SJSA1 (cell line): ENCODE measurements around the gene GP9. TPM values are rescaled to one million over a fixed set of nuclear protein-coding genes. Genes with fewer than 3 reads are reported as not detected.
"Not testable (repeated sequence)": the region's sequence is repeated elsewhere in the genome, so short reads cannot be mapped to it uniquely, and the experiment has no call there.

ENCODE experiments used
- DNase-seq, 2 experiments: peaks; one replicate each; pipeline ENCODE4 v3.0.0-alpha.2; 2015 to 2020; ENCODE audit warnings: low spot score in 2 of 2, low read depth in 1 of 2
- H3K27ac ChIP-seq: fragments of 250-450 bp; sonication (Bioruptor Pico); 2 replicates; pipeline ENCODE4 v1.5.1; 2020; ENCODE audit warnings: mild to moderate bottlenecking, moderate library complexity
- H3K27me3 ChIP-seq: fragments of 250-450 bp; sonication (Bioruptor Pico); replicated peaks from 2 replicates; pipeline ENCODE4 v1.5.1; 2020; ENCODE audit warnings: mild to moderate bottlenecking, moderate library complexity
- H3K36me3 ChIP-seq: fragments of 250-450 bp; sonication (Bioruptor Pico); 2 replicates; pipeline ENCODE4 v1.5.1; 2020; ENCODE audit warnings: mild to moderate bottlenecking
- H3K4me1 ChIP-seq: fragments of 250-450 bp; sonication (Bioruptor Pico); replicated peaks from 2 replicates; pipeline ENCODE4 v1.6.1; 2021; ENCODE audit warnings: mild to moderate bottlenecking
- H3K4me3 ChIP-seq: fragments of 250-450 bp; sonication (Bioruptor Pico); 2 replicates; pipeline ENCODE4 v1.5.1; 2020; ENCODE audit warnings: mild to moderate bottlenecking
- H3K9me3 ChIP-seq: fragments of 250-450 bp; sonication (Bioruptor Pico); replicated peaks from 2 replicates; pipeline ENCODE4 v1.5.1; 2020; ENCODE audit warnings: mild to moderate bottlenecking
- total RNA-seq: library from RNA; depleted of rRNA; stranded (reverse); fragments of >200 nt; shearing (Covaris generic); gene quantifications from 2 replicates; pipeline ENCODE4 v1.2.3, GENCODE V29; 2014

Gene GP9
- total RNA-seq, 1 experiment from 2014 or later: not detected

DNA sequence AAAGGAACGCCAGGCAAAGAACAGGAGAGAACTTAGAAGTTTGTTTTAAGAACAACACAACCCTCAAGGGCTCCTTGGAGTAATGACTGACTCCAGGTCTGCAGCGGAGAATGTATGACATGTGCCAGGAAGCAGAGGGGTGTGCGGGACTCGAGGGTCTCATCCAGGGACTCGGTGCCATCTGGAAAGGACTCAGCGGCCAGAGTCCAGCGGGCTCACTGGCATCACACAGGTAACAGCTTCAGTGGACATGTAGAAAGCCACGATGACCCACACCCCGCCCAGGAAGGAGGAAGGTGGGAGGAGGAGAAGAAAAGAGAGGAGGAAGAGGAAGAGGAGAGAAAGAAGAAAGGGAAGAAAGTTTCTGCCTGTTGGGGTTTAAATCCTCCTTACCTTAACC, 21.4 kb downstream of the GP9 start:
- H3K9me3 ChIP-seq: no peaks in the 10 kb centered on the region
- H3K4me1 ChIP-seq: peaks cover 4% of the 10 kb centered on the region; the same call in 1 of the 2 replicates
- no peaks in the 10 kb centered on the region for H3K36me3 ChIP-seq
- DNase-seq: no peak
- H3K27me3 ChIP-seq: no peaks in the 10 kb centered on the region
- no peak overlapping the region for H3K27ac ChIP-seq
- no peak overlapping the region for H3K4me3 ChIP-seq

DNA sequence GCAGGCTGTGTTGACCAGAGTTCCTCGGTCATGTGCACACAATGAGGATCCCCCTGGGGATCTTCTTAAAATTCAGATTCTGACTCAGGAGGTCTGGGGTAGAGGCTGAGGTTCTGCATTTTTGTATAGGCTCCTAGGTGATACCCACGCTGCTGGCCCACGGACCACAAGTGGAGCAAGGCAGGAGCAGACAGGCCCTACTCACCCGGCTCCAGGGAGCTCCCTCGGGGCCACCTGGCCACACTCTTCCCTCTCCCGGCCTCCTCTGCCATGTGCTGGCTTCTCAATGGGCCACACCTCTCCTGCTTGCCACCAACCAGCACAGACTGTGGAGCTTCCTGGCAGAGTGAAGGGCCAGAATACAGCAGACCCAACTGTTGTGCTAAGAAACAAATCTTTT, 23.9 kb downstream of the GP9 start:
- H3K36me3 ChIP-seq: no peaks in the 10 kb centered on the region
- no peak overlapping the region for H3K4me3 ChIP-seq
- H3K27ac ChIP-seq: no peak overlapping the region
- no peaks in the 10 kb centered on the region for H3K4me1 ChIP-seq
- no peaks in the 10 kb centered on the region for H3K27me3 ChIP-seq
- no peak for DNase-seq
- no peaks in the 10 kb centered on the region for H3K9me3 ChIP-seq

- Histone ChIP-seq H3K4me1 (no peaks in the 10 kb centered on the region), H3K36me3 (no peaks in the 10 kb centered on the region), H3K9me3 (no peaks in the 10 kb centered on the region), H3K4me3 (no peak overlapping the region), H3K27ac (no peak overlapping the region), H3K27me3 (no peaks in the 10 kb centered on the region)
- no peak for DNase-seq
Observed at GRCh38 chr3:129085165-129085715, 24.7 kb downstream of the GP9 start.

GRCh38 chr3:129085818-129086217, 25.2 kb downstream of the GP9 start:
- H3K36me3 ChIP-seq: no peaks in the 10 kb centered on the region
- H3K4me1 ChIP-seq: no peaks in the 10 kb centered on the region
- no peak overlapping the region for H3K27ac ChIP-seq
- DNase-seq: no peak
- no peaks in the 10 kb centered on the region for H3K9me3 ChIP-seq
- H3K27me3 ChIP-seq: no peaks in the 10 kb centered on the region
- H3K4me3 ChIP-seq: no peak overlapping the region

DNA sequence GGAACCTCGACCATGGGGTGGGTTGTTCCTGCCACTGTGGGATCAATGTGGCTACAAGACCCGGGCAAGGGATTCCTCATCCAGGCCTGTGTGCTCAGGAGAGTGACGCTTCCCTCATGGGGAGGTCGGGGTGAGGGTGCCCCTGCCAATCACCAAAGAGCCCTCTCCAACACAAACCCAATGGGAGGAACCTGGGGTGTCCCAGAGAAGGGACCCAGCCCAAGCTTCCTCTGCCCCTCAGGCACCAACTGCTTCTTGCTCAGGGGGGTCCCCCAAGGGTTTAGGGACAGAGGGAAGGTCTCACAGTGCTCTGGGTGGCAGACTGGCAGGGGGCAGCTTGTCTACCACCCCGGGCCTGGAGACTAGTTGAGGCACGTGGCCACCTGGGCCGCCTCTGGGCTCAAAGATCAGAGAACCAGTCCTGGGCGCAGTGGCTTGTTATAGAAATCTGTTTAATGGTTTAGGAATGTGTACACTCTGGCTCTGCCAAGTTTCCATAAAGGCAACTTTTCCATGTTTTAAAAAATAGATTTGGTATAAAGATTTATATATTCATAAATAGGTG, 26.6 kb downstream of the GP9 start:
- DNase-seq: no peak
- Histone ChIP-seq H3K9me3 (no peaks in the 10 kb centered on the region), H3K27ac (no peak overlapping the region), H3K4me1 (no peaks in the 10 kb centered on the region), H3K4me3 (no peak overlapping the region), H3K27me3 (no peaks in the 10 kb centered on the region), H3K36me3 (peaks cover 6% of the 10 kb centered on the region)

GRCh38 chr3:129087904-129088303, 27.3 kb downstream of the GP9 start:
- H3K4me3 ChIP-seq, DNase-seq, H3K4me1 ChIP-seq, H3K36me3 ChIP-seq, H3K27ac ChIP-seq, H3K27me3 ChIP-seq, H3K9me3 ChIP-seq: not testable (repeated sequence)

DNA sequence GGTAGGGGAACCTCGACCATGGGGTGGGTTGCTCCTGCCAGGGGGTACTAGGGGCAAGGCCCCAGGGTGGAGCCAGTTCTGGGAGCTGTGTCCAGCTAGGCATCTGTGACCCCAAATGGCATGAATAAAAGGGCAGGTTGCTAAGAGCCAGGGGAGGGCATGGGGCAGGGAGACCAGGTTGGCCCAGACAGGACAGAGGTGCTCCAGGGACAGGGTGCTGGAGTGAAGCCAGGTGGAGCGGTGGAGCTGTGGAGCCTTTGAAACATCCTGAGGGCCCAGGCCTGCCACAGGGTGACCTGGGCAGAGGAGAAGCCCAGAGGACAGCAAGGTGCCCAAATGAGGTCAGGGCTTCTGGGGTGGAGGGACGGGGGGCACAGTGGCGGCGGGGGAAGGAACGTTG, 27.7 kb downstream of the GP9 start:
- H3K4me1 ChIP-seq, DNase-seq, H3K27ac ChIP-seq, H3K27me3 ChIP-seq, H3K9me3 ChIP-seq, H3K36me3 ChIP-seq, H3K4me3 ChIP-seq: not testable (repeated sequence)

GRCh38 chr3:129095285-129095684, 34.7 kb downstream of the GP9 start:
- Histone ChIP-seq H3K27me3 (no peaks in the 10 kb centered on the region), H3K36me3 (peaks cover 12% of the 10 kb centered on the region), H3K4me3 (no peak overlapping the region), H3K27ac (no peak overlapping the region), H3K4me1 (no peaks in the 10 kb centered on the region), H3K9me3 (no peaks in the 10 kb centered on the region)
- no peak for DNase-seq

GRCh38 chr3:129100274-129100673, 39.7 kb downstream of the GP9 start:
- Histone ChIP-seq H3K27me3 (no peaks in the 10 kb centered on the region), H3K9me3 (no peaks in the 10 kb centered on the region), H3K27ac (no peak overlapping the region), H3K4me3 (no peak overlapping the region), H3K36me3 (no peaks in the 10 kb centered on the region), H3K4me1 (no peaks in the 10 kb centered on the region)
- DNase-seq: no peak

DNA sequence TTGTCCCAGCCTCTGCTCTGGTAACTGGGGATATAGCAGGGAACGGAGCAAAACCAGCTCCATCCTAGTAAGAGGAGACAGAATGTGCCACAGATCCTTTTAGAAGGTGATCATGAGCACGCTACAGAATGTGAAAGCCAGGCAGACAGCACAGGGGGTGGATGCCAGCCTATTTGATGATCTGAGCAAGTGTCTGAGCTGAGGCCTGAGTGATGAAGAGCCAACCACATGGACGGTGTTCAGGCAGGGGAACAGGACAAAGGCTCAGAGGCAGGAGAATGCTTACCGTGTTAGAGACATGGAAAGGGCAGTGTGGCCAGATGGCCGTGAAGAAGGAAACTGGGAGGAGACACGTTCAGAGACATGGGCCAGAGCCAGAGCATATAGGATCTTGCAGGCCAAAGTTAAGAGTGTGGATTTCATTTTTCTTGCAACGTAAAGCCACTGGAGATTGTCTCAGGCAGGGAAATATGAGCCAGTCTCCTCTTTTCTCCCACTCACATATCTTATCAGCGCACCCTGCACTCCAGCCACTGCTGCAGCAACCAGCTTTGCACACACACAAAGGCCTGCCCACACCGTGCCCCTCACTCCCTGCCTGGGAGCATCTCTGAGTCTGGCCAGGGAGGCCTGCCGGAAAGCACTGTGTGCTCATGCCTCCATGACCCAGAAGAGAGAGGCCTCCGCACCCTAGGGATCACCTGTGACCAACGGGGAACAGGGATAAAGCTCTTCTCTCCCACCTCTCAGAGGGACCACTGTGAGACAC, 41.0 kb downstream of the GP9 start:
- DNase-seq: no peak
- H3K9me3 ChIP-seq: no peaks in the 10 kb centered on the region
- no peaks in the 10 kb centered on the region for H3K27me3 ChIP-seq
- H3K4me3 ChIP-seq: no peak overlapping the region
- H3K36me3 ChIP-seq: no peaks in the 10 kb centered on the region
- no peaks in the 10 kb centered on the region for H3K4me1 ChIP-seq
- H3K27ac ChIP-seq: no peak overlapping the region

- no peak for DNase-seq
- no peaks in the 10 kb centered on the region for H3K27me3 ChIP-seq
Observed at GRCh38 chr3:129103296-129103695, 42.7 kb downstream of the GP9 start.

GRCh38 chr3:129104051-129104450, 43.5 kb downstream of the GP9 start:
- Histone ChIP-seq H3K4me1 (no peaks in the 10 kb centered on the region), H3K4me3 (no peak overlapping the region), H3K27me3 (no peaks in the 10 kb centered on the region), H3K9me3 (no peaks in the 10 kb centered on the region), H3K36me3 (no peaks in the 10 kb centered on the region; the same call in 1 of the 2 replicates), H3K27ac (no peak overlapping the region)
- DNase-seq: no peak

More at GRCh38 chr3:129103296-129103695, 42.7 kb downstream of the GP9 start:
- H3K4me3 ChIP-seq: no peak overlapping the region
- H3K9me3 ChIP-seq: no peaks in the 10 kb centered on the region
- H3K27ac ChIP-seq: no peak overlapping the region
- no peaks in the 10 kb centered on the region; the same call in 1 of the 2 replicates for H3K36me3 ChIP-seq
- no peaks in the 10 kb centered on the region for H3K4me1 ChIP-seq

- Histone ChIP-seq H3K4me1 (no peaks in the 10 kb centered on the region), H3K27ac (no peak overlapping the region), H3K4me3 (no peak overlapping the region), H3K36me3 (no peaks in the 10 kb centered on the region; the same call in 1 of the 2 replicates), H3K27me3 (no peaks in the 10 kb centered on the region), H3K9me3 (no peaks in the 10 kb centered on the region)
- no peak for DNase-seq
Observed at GRCh38 chr3:129104498-129105079, 44.0 kb downstream of the GP9 start.

DNA sequence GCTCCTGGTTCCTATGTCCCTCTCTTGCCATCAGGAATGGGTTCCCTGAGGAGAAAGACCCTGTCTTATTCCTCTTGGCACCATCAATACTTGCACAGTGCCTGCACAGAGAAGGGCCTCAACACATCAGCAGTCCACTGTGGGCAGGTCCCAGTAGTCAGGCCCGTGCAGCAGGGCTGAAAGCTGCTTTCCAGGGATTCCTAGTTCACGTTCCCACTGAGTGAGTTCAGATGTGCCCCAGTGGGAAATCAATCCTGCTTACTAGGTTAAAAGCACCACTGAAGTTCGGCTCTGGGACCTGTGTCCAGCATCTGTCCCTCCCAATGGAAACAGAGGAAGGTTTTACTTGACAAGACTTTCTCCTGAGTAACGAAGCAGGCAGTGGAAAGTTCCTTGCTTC, 45.3 kb downstream of the GP9 start:
- no peaks in the 10 kb centered on the region; the same call in 1 of the 2 replicates for H3K36me3 ChIP-seq

More for the DNA sequence above, 45.3 kb downstream of the GP9 start:
- Histone ChIP-seq H3K4me1 (no peaks in the 10 kb centered on the region), H3K27ac (no peak overlapping the region), H3K4me3 (no peak overlapping the region), H3K9me3 (no peaks in the 10 kb centered on the region), H3K27me3 (no peaks in the 10 kb centered on the region)
- no peak for DNase-seq
